WI38 (cell line): ENCODE results near the gene EFL1.

ENCODE experiments used
- H3K4me3 ChIP-seq: 2 replicates; pipeline ENCODE4 v1.5.1; 2011; ENCODE audit warnings: low read depth, mild to moderate bottlenecking, control low read depth, low read length
- TF ChIP-seq, protein P1 (sequence below): IDR thresholded peaks from 2 replicates; pipeline ENCODE4 v1.5.1; 2012; ENCODE audit warnings: low read depth, mild to moderate bottlenecking, control low read depth, low read length

EFL1 gene

DNA sequence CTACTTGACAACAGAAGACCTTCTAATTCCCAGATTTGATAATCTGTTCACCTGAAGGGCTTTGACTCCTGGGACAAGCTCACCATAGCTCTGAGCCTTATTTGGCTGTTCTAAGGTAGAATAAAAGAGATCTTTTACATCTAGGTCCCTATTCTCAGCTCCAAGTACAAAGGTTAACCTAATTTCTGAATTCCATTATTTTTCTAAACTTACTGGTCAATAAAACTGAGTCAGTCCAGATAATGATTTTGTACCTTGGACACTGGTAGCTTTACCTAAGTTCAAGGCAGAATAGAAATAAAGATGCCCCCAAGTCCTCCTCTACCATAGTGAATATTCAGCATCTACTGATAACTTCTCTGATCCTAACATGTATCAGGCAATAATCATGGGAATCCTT lies 135.0 kb downstream of the EFL1 start:
- no peak overlapping the region for H3K4me3 ChIP-seq
- TF ChIP-seq, protein P1, sequence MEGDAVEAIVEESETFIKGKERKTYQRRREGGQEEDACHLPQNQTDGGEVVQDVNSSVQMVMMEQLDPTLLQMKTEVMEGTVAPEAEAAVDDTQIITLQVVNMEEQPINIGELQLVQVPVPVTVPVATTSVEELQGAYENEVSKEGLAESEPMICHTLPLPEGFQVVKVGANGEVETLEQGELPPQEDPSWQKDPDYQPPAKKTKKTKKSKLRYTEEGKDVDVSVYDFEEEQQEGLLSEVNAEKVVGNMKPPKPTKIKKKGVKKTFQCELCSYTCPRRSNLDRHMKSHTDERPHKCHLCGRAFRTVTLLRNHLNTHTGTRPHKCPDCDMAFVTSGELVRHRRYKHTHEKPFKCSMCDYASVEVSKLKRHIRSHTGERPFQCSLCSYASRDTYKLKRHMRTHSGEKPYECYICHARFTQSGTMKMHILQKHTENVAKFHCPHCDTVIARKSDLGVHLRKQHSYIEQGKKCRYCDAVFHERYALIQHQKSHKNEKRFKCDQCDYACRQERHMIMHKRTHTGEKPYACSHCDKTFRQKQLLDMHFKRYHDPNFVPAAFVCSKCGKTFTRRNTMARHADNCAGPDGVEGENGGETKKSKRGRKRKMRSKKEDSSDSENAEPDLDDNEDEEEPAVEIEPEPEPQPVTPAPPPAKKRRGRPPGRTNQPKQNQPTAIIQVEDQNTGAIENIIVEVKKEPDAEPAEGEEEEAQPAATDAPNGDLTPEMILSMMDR: no peak

DNA sequence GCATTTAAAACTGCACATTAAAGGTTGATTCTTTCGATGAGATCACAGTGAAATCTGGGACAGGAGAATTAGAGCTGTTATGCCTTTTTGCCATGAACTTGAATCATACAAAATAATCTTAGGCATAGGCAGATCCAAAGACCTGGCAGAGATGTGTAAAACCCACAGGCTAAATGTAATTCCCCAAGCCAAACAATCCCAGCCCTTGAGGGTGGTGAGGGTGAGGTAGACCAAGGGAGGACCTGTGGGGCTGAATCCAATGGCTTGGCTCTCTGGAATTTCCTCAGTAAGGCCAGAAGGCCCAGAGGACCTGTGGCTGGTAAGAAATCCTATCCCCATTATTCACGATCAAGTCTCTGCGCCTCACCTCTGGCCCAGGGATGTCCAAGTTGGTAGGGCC lies 136.2 kb downstream of the EFL1 start:
- H3K4me3 ChIP-seq: no peak overlapping the region
- TF ChIP-seq, protein P1: no peak

DNA sequence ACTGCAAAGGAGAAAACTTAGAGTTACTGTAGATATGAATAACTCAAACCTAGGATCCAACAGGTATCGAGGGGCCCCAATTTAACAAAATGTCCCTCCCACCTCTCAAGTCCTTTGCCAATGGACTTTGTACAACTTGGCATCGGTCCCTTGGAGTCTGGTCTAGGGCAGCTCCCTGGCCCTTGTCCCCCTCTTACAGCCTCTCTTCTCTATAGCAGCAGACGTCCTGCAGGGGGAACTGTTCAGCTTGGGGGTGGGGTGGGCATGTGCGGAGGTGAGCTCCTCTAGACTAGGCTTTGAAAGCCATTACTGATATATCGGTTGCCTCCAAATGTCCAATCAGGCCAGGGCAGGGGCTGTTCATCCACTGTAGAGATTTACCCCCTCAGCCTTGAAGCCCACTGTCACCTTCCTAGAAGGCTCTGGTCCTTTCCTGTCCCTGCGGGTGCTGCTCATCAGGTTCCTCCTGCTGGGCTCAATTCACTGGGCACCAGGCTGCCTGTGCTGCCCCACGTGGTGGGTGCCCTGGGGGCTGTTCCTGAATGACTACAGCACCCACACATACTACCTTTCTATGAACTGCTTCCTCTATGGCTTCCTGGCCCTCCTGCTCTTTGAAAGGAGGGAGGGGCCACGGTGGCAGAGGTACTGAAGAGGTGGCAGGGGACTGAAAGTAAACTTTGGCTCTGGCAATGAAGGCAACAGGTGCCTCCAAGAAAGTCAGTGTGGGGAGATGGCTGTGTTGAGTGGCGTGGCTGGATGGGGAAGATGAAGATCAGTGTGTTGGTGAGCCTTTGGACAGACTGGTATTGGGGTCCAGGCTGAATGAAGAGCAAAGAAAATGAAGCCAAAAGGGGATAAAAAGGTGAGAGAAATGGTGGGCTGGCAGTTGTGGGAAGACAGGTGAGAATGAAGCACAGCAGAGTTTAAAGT lies 137.9 kb downstream of the EFL1 start:
- H3K4me3 ChIP-seq: no peak overlapping the region
- TF ChIP-seq, protein P1: no peak

DNA sequence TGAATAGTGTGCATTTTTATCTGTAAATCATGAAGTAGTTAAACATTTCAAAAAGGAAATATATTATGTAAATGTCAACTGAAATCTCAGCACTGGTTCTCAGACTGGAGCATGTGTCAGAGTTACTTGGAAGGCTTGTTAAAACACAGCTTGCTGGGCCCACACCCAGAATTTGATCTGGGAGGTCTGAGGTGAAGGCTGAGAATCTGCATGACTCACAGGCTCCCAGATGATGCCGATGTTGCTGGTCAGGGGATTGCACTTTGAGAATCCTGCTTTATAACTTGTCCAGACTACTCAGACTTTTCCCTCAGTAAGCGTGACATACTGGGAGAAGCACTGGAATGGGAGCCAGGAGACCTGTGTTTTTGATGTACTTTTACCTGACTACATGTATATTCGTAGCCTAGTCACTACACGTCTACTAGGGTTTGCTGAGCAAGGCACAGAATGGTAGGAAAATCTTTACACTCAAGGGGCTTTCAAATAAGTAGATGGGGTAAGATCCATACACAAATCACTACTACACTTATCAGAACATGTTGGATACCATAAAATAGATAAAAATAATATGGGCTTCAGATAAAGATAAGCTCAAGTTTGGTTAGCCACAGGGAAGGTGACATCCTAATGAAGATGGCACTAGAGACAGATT lies 139.7 kb downstream of the EFL1 start:
- TF ChIP-seq, protein P1: no peak

DNA sequence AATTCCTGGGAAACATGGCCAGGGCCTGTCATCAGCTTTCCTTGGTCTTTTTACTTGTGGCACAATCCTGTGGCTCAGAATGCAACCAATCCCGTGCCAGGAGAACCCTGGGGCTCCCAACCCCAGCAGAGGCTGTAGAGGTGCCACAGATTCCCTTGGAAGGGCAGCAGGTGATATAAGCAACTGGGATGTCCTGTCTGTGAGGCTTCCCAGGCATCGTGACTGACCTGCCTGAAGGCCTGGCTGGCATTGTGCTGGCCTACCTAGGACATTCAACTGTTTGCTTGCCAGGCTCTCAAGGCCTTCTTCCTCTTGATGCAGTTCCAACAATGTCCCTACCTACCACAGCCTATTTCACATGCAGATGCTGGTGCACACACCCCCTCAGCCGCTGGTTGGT lies 144.5 kb downstream of the EFL1 start:
- H3K4me3 ChIP-seq: no peak overlapping the region
- TF ChIP-seq, protein P1: no peak

More for the DNA sequence above, 139.7 kb downstream of the EFL1 start:
- H3K4me3 ChIP-seq: no peak overlapping the region

DNA sequence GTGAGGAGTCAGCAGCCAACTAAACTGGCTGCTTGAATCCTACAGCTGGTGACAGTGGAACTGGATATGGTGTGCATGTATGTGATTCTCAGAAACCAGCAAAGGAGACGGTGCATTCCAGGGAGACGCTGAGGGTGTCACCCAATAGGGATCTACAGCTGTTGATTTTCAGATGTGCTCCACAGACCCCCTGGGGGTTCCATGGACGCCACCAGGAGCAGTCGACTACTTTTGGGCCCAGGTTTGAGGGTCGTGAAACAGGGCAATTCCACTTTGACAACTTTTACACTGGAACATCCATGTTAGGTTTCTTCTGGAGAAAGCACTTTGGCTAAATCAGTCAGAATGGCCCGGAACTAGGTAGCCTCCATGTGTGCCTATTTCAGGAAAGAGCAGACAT lies 145.2 kb downstream of the EFL1 start:
- H3K4me3 ChIP-seq: no peak overlapping the region
- TF ChIP-seq, protein P1: no peak

DNA sequence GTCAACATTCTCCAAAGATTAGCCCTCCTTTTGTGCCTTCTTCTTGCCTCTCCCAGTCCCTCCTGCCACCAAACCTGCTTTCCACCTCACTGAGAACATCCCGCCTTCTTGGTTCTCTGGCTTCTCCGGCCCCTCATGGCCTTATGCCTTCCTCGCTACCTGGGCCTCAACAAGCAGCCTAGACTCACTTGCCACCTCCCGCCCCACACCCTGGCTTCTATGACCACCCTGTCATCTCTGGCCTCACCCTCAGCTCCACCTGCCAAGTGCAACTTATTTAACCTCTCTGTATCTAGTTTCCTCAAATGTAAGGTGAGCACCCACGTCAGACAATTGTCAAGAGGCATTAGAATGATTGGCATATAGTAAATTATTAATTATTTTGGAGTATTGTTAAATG lies 147.9 kb downstream of the EFL1 start:
- H3K4me3 ChIP-seq: no peak overlapping the region
- TF ChIP-seq, protein P1: no peak
